ENCODE results near the gene SLC25A25.
A peak's percentile ranks its signal among the peaks of the same experiment; 100 is the strongest.

The SLC25A25 gene

GRCh38 chr9:128073253-128073886 is 5.3 kb downstream of the SLC25A25 start:
- no peak for DNase-seq

- DNase-seq = no peak
Observed at GRCh38 chr9:128077847-128078503, 9.9 kb downstream of the SLC25A25 start.

- no peak for DNase-seq
Observed at GRCh38 chr9:128078504-128079434, 10.7 kb downstream of the SLC25A25 start.

- DNase-seq = no peak
Observed at GRCh38 chr9:128080206-128080605, 12.2 kb downstream of the SLC25A25 start.

GRCh38 chr9:128081056-128081455 is 13.0 kb downstream of the SLC25A25 start:
- DNase-seq = no peak

- no peak for DNase-seq
Observed at GRCh38 chr9:128082151-128082550, 14.1 kb downstream of the SLC25A25 start.

GRCh38 chr9:128084746-128085145 is 16.7 kb downstream of the SLC25A25 start:
- DNase-seq = no peak

GRCh38 chr9:128085943-128086342 is 17.9 kb downstream of the SLC25A25 start:
- DNase-seq = no peak

- no peak for DNase-seq
Observed at GRCh38 chr9:128087262-128087661, 19.2 kb downstream of the SLC25A25 start.

GRCh38 chr9:128088253-128088945 is 20.4 kb downstream of the SLC25A25 start:
- DNase-seq = no peak

- DNase-seq = no peak
Observed at GRCh38 chr9:128089299-128089698, 21.3 kb downstream of the SLC25A25 start.

- DNase-seq = peak; percentile 94
Observed at GRCh38 chr9:128091144-128091543, 23.1 kb downstream of the SLC25A25 start.

GRCh38 chr9:128091571-128091970 is 23.5 kb downstream of the SLC25A25 start:
- DNase-seq = no peak

- no peak for DNase-seq
Observed at GRCh38 chr9:128092199-128092977, 24.4 kb downstream of the SLC25A25 start.

- no peak for DNase-seq
Observed at GRCh38 chr9:128093011-128093410, 25.0 kb downstream of the SLC25A25 start.

- peak; percentile 95 for DNase-seq
Observed at GRCh38 chr9:128094166-128094949, 26.3 kb downstream of the SLC25A25 start.

GRCh38 chr9:128094950-128095544 is 27.0 kb downstream of the SLC25A25 start:
- DNase-seq = no peak

GRCh38 chr9:128096616-128097536 is 28.8 kb downstream of the SLC25A25 start:
- no peak for DNase-seq

GRCh38 chr9:128097543-128098296 is 29.7 kb downstream of the SLC25A25 start:
- DNase-seq = no peak

Data from left hindlimb (tissue), 1 donor.